NCI-H2029 treated with DMSO at 0.1 percent for 48 hours (cell line): ENCODE data around the gene PHEX.

ENCODE experiments used
- DNase-seq: peaks from one replicate; lab custom pipeline; 2025; lab: John Stamatoyannopoulos, UW

The PHEX gene

DNA sequence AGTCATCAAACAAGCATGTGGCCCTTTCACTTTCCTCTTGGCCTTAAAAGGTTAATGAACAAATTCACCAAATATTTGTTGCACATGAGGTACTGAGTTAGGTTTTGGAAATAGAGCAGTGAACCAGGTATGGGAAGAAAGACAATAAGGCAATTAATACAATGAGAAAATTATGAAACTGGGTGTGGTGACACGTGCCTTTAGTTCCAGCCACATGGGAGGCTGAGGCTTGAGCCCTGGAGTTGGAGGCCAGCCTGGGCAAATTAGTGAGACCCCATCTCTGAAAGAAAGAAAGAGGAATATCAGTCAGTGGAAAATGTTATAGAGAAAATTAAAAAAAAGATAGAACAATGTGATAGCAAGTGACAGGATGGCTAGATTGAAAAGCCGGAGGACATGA lies 8.1 kb downstream of the PHEX start:
- no peak for DNase-seq

DNA sequence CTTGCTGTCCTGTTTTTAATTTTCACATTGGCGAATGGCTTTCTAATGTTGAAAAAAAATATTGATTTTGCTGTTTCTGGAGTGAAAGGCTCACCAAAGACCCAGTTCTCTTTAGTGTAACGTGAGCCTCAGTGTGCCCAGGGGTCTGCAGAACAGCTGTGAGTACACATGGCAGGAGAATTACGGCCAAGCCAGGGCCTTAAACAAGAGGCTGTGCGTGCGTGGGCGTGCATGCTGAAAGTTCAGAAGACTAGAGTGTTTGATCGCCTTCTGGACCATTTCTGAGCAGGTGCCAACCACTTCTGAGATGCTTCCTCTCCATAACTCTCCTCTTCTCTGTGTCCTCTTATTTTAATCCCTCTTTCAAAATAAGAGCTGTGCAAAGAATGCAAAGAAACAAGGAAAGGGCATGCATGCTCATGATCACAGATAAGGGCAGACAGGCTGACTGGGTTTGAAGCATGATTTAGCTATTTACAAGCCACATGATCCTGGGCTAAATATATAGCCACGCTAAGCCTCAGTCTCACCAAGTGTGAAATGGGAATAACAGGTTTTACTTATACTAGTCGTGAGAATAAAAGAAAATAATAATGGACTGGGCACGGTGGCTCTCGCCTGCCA lies 9.9 kb downstream of the PHEX start:
- no peak for DNase-seq

GRCh38 chrX:22043872-22044271 lies 11.7 kb downstream of the PHEX start:
- no peak for DNase-seq

DNA sequence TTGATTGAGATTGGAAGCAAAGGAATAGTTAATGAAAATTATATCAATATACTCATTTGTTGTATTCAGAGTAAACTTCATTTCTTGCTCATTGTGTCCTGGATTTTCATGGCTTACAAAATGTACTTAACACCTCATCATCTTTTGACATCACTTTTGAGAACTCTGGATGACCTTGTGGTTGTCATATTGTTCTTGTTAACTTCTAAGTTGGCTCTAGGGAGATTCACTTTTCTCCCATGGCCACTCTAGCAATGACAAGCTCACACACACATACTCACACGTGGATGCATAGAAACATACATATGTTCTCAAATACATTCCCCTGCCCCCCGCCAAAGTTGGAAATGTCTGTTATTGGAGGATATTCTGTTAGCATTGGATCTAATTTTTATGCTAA lies 15.3 kb downstream of the PHEX start:
- DNase-seq: no peak

DNA sequence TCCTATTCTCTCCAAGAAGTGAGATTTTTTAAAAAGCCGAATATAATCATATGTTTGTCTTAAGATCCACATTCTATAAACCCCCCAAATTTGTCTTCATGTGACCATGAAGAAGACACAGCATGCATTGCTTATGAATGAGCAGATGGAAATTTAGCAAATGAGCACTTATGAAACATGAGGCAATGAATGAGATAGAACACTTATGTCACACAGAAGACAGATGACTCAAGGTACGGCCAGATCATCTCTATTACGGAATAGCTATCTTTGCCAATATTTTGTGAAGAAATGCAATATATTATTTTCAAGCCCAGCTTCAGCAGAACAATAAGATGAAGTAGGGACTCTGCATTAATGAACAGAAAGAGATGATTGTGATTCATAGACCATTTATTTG lies 21.4 kb downstream of the PHEX start:
- DNase-seq: no peak

DNA sequence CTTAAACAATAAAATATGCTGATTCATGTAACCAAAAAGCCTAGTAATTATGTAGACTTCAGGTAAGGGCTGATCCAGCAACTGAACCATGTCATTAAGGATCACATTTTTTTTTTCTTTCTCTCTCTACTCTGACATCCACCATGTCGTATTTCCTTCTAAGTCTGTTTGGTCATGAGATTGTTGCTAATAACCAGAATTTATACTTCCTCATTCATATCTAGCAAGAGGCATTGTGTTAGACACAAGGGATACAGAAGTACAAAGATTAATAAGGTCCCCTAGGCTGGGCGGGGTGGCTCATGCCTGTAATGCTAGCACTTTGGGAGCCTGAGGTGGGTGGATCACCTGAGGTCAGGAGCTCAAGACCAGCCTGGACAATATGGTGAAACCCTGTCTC lies 24.1 kb downstream of the PHEX start:
- no peak for DNase-seq

GRCh38 chrX:22057667-22058066 lies 25.5 kb downstream of the PHEX start:
- DNase-seq: no peak

- no peak for DNase-seq
Measured at GRCh38 chrX:22059775-22060174, 27.6 kb downstream of the PHEX start.

DNA sequence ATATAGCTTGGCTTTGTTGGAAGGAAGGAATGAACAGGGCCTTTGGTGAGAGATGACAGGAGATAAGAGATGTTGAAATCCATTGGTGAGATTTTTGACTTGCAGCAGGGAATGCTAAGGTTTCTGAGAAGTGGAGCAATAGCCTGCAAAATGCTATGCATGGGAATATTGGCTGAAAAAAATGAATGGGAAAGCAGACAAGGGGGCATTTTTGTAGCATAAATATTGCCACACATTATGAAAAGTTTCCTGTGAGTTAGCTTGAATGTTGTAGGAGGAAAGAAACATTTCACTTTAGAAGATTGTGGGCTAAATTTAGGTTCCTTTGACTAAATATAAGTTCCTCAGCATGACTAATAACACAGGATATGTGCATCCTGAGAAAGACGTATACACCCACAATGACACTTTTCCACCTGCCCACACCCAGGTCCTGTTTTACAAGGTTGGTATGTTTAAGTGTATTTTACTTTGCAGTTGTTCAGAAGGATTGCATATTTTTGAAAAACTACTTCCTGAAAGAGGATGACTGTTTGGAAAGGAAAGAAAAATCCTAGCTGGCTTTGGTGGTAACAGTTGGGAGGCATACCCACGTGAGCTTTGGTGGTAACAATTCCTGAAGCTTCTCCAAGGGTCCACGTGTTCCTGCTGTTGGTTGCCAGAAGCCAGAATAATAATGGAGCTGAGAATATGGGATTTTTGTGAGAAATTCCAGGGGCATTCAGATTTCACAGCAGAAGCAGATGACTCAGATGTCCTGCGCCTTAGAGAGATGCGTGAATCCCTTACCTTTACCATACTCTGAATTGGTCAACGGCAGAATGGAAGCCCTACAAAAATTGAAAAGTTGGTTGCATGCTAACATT lies 28.5 kb downstream of the PHEX start:
- DNase-seq: no peak

- no peak for DNase-seq
Measured at GRCh38 chrX:22063284-22063683, 31.2 kb downstream of the PHEX start.

GRCh38 chrX:22069586-22069985 lies 37.5 kb downstream of the PHEX start:
- no peak for DNase-seq

DNA sequence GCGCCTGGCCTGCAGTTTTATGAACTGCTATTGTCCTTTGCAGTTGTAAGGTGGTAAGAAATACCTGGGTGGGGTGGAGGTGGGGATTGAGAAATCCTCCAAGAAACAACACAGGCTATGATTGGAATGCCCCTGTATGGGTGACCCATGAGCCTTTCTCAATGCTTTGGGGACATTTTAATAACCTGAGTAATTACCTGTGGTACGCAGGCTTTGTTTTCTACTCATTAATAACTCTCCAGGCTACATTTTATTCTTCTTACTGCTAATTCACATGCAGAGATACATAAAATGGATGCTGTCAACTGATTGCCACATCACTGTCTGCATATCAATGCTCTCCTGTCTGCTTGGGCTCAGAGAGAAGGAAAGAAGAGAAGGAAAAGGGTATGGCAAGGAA lies 41.8 kb downstream of the PHEX start:
- no peak for DNase-seq

DNA sequence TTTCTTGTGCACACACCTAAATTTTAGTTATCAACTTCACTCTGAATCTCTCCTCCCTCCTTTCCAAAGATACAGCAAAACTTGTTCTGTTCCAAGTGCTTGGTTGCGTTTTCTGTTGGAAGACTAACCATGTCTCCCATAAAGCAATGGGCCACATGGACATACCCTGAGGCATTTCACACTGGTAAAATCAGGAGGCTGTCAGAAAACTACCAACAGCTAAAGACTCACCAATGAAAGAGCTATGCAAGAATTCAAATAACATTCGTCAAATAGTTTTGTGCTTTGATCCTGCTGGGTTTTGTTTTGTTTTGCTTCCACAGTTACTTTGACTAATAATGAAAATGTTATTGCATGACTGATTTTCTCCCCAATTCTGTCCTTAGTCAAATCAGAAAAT lies 46.0 kb downstream of the PHEX start:
- no peak for DNase-seq

GRCh38 chrX:22081475-22082092 lies 49.5 kb downstream of the PHEX start:
- no peak for DNase-seq

DNA sequence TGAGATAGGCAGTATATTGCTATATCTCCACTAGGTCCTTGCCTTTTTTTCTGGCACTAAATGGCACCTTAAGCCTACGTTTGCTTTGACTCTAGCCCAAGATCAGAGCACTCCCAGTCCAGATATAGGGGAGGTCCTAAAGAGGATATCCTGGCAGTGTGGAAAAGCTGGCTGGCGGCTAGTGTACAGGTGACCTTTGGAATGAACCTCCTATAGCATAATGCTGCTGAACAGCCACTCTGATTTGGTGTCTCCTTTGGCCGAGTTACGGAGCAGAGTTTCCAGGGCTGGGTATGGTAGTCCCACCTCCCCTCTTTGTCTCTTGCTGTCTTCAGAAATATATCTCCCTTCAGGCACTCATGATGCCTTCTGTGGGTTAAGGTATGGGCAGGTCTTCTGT lies 53.9 kb downstream of the PHEX start:
- no peak for DNase-seq

DNA sequence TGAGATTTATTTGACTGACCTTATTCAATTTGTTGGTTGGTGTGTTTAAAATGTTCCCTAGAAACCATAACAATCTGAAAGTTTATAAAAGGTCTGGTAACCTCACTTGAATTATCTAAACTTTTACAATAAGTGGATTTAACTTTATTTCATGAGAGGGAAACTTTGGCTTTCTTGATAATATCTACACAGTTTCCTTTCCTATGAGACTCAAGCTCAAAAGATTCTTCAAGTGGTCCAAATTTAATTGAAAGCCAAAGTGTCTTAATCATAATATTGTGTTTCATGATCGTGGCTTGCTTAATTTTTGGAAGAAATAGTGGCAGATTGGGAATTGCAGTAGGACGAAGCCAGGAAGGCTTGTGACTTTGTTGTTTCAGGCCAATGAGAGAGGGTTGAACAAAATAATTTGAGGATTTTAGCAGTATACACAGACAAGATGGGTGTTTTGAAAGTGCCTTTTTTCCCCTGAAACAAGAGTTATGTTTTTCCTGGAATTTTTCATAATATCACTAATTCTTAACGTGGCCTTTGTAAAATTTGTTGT lies 55.0 kb downstream of the PHEX start:
- no peak for DNase-seq

DNA sequence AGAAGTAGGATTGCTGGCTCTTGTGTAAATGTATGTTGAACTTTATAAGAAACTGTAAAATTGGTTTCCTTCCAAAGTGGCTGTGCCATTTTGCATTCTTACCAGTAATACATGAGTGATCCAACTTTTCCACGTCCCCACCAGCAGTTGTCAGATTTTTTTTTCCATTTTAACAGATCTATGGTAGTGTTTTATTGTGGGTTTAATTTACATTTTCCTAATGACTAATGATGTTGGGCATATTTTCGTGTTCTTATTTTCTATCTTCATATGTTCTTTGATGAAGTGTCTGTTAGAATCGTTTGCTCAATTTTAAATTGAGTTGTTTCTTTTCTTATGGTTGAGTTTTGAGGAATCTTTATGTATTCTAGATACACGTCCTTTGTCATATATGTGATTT lies 56.2 kb downstream of the PHEX start:
- no peak for DNase-seq

DNA sequence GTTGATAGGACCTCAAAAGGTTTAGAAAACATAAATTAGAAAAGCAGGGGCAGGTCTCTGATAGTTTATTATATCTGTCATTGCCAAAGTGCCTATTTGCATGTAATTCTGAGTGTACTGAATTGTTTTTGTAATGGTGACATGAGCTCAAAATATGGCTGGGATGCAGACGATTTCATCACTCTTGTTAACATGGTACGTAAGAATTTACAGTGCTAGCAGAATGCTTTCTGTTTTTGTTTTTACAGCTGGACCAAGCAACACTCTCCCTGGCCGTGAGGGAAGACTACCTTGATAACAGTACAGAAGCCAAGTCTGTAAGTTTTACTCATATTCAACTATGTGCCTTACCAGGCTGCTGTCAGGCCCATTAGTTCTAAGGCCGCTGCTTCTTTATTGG lies 58.1 kb downstream of the PHEX start:
- DNase-seq: no peak

DNA sequence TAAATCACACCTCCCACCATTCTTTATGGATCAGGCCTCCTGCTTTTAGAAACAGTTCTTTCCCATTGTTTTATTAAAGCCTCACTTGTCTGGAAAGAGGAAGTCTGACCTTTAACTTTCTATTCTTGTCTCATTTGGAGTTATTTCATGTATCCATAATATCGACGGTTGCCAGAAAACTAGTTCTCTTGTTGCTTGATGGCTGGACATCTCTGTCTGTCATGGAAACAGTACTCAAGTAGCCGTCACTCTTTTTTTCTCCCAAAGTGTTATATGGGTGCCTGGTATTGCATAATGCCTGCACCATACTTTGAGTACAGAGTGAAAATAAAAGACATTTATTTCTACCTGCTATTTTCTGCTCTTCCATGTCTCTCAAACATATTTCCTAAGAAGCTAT lies 61.4 kb downstream of the PHEX start:
- DNase-seq: no peak

- no peak for DNase-seq
Measured at GRCh38 chrX:22095286-22095685, 63.2 kb downstream of the PHEX start.

DNA sequence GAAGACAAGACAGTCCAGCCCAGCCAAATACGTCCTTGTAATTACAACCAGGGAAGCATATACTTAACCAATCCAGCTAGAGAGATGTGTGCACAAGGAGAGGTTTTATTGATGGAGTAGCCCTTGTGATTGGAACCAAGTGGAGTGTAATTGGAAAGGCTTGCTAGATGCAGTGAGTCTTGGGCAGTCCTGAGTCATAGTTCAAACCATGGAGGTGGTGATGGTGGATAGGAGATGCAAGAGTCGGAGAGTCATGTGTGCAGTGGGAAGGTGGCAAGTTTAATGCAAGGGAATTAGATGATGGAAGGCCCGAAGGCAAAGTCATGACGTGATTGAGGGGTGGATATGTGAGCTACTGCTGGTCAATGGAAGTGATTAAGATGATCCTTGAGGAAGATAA lies 63.7 kb downstream of the PHEX start:
- no peak for DNase-seq

DNA sequence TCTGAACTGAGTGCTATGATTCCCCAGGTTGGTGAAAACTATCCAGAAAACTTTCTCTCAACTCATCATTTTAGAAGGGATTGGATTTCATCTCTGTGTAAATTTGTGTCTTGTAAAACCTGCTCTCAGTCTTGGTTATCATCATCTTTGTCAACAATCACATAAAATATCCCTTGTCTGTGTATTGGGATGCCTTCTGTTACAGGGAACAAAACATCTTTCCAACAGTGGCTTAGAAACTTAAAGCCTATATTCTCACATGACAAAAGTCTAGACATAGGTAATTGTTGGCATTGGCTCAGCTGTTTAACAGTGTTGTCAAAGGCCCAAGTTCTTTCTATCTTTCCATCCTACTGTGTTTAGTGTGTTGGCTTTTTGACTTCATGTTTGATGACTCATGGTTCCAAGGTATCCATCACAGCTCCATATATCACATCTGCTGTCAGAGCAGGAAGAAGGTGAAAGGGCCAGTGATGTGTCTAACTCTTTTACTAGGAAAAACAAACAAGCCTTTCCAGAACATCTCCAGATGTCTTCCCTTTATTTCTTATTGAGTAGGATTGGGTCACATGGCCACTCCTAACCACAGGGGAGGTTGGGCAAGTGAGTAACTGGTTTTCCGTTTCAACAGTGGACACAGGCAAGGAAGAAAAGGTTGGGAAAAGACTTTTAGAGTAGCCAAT lies 65.0 kb downstream of the PHEX start:
- DNase-seq: no peak

DNA sequence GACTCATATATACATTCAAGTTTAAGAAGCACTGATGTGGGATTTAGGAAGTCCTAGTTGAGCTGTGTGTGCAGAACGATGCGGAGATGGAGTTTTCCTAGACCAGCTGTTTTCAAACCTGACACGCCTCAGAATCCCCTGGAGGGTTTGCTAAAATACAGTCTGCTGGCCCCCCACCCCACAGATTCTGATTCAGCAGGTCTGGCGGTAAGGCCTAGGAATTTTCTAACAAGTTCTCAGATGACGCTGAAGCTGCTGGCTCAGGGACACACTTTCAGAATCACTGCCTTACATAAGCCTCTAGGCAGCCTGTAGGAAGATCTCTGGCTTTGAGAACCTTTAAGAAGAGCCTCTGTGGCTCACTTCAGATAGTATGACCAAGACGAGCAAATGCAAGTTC lies 73.1 kb downstream of the PHEX start:
- no peak for DNase-seq
